Measurements from ENCODE around the gene CHCT1.
A peak's percentile ranks its signal among the peaks of the same experiment; 100 is the strongest.
"Not testable (repeated sequence)": the region's sequence is repeated elsewhere in the genome, so short reads cannot be mapped to it uniquely, and the experiment has no call there.

Gene CHCT1

GRCh38 chr17:60398227-60398959 is 23.9 kb upstream of the CHCT1 start:
- no peak for DNase-seq (ENCODE audit: low spot score)

DNA sequence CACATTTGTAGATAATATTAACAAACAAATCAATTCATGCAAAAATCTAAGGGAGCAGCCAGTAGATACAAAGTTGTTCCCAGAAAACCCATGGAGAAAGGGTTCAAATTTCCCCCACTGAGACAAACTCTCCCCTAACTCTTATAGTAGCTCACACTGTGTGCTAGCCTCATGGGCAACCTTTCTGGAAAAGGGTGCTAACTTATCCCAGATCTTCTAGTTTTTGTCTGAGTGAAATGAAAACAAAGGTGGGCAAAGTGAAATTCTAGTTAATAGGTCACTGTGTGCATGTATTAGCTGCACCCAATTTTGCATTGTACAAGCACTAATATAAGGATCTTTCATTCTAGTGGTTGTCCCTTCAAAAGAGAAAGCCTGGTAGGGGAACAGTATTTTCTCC is 20.5 kb upstream of the CHCT1 start:
- DNase-seq (ENCODE audit: low spot score): no peak

GRCh38 chr17:60403523-60403810 is 18.8 kb upstream of the CHCT1 start:
- no peak for DNase-seq (ENCODE audit: low spot score)

- DNase-seq (ENCODE audit: low spot score): no peak
These were observed 18.3 kb upstream of the CHCT1 start for GRCh38 chr17:60403962-60404361.

GRCh38 chr17:60406887-60407286 is 15.4 kb upstream of the CHCT1 start:
- no peak for DNase-seq (ENCODE audit: low spot score)

GRCh38 chr17:60410001-60410400 is 12.3 kb upstream of the CHCT1 start:
- no peak for DNase-seq (ENCODE audit: low spot score)

- DNase-seq (ENCODE audit: low spot score): no peak
These were observed 9.6 kb upstream of the CHCT1 start for GRCh38 chr17:60412701-60413100.

DNA sequence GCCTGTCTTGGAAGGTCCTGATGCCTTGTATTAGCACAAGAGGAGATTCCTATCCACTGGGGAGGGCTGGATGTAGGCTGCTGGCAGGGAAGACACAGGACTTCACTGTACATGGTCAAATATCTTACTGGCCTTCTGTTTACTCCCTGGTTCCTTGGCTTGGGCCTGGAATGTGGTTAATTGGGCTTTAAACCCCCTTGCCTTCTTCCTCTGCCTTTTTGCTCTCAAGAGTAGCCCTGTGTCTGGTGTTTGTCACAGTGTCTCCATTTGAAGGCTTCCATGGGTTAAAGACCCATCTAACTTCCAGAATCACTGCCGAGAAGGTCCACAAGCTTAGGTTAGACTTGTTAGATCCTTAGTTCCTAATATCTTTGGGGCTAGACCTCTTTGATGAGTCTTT is 7.1 kb upstream of the CHCT1 start:
- DNase-seq (ENCODE audit: low spot score): no peak

- DNase-seq (ENCODE audit: low spot score): no peak
These were observed 5.8 kb upstream of the CHCT1 start for GRCh38 chr17:60416368-60416925.

- DNase-seq (ENCODE audit: low spot score): not testable (repeated sequence)
These were observed 3.3 kb upstream of the CHCT1 start for GRCh38 chr17:60419003-60419402.

DNA sequence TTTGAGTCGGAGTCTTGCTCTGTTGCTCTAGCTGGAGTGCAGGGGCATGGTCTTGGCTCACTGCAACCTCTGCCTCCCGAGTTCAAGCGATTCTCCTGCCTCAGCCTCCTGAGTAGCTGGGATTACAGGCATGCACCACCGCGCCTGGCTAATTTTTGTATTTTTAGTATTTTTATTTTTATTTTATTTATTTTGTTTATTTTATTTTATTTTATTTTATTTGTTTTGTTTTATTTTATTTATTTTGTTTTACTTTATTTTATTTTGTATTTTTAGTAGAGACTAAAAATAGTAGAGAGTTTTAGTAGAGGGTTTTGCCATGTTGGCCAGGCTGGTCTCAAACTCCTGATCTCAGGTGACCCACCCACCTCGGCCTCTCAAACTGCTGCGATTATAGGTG is 2.4 kb upstream of the CHCT1 start:
- not testable (repeated sequence) for DNase-seq (ENCODE audit: low spot score)

GRCh38 chr17:60421273-60422161 is 772 bp upstream of the CHCT1 start:
- DNase-seq (ENCODE audit: low spot score): no peak

DNA sequence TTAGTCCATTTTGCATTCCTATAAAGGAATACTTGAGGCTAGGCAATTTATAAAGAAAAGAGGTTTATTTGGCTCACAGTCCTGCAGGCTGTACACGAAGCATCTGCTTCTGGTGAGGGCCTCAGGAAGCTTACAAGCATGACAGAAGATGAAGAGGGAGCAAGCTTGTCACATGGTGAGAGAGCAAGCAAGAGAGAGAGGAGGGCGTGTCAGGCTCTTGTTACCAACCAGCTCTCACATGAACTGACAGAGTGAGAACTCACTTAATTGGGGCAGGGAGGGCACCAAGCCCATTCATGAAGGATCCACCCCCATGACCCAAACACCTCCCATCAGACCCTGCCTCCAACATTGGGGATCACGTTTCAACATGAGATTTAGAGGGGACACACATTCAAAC is 1.6 kb downstream of the CHCT1 start:
- DNase-seq (ENCODE audit: low spot score): no peak

GRCh38 chr17:60425626-60426025 is 3.3 kb downstream of the CHCT1 start:
- DNase-seq (ENCODE audit: low spot score): no peak

DNA sequence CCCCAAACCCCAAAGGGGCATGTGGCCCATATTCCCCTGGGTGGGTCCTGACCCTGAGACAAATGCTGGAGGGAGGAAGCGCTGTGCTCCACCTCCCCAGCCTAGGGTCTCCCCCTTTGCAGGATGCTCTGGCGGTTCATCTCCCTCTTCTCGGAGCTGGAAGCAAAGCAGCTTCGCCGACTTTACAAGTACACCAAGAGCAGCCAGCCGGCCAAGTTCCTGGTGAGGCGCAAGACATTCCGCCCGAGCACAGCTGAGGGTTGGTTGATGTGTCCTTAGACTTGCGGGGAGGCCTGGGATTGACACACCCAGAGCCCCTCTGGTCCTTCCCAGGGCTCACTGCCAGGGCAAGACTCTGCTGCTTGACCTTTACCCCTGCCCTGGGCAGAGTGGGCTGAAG is 4.3 kb downstream of the CHCT1 start:
- no peak for DNase-seq (ENCODE audit: low spot score)

DNA sequence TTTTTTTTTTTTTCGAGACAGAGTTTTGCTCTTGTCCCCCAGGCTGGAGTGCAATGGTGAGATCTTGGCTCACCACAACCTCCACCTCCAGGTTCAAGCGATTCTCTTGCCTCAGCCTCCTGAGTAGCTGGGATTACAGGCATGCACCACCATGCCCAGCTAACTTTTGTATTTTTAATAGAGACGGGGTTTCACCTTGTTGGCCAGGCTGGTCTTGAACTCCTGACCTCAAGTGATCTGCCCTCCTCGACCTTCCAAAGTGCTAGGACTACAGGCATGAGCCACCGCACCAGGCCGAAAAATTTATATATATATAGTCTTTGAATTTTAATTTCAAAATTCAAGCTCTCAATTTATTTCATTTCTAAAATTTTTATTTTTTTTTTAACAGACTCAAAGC is 6.2 kb downstream of the CHCT1 start:
- not testable (repeated sequence) for DNase-seq (ENCODE audit: low spot score)

GRCh38 chr17:60430561-60430960 is 8.3 kb downstream of the CHCT1 start:
- not testable (repeated sequence) for DNase-seq (ENCODE audit: low spot score)

DNA sequence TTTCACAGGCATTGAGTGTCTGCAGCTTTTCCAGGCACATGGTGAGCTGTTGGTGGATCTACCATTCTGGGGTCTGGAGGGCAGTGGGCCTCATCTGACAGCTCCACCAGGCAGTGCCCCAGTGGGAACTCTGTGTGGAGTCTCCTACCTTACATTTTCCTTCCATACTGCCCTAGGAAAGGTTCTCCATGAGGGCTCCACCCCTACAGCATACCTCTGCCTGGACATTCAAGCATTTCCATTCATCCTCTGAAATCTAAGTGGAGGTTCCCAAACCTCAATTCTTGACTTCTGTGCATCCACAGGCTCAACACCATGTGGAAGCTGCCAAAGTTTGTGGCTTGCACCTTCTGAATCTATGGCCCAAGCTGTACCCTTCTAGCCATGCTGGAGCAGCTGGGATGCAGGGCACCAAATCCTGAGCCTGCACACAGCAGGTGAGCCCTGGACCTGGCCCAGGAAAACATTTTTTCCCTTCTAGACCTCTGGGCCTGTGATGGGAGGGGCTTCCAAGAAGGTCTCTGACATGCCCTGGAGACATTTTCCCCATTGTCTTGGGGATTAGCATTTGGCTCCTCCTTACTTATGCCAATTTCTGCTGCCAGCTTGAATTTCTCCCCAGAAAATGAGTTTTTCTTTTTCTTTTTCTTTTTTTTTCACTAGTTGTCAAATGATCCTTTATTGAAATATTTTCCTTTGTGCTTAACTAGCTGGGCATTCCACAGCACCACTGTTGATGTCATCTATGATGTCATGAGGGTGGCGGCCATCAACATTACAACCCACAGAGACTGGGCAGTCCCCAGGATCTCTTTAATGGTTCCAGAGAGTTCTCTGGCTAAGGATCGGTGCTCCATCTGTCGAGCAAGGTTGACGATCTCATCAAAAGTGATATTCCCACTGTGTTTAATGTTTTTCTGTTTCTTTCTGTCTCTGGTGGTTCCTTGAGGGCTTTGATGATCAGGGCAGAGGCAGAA is 11.0 kb downstream of the CHCT1 start:
- DNase-seq (ENCODE audit: low spot score): not testable (repeated sequence)

DNA sequence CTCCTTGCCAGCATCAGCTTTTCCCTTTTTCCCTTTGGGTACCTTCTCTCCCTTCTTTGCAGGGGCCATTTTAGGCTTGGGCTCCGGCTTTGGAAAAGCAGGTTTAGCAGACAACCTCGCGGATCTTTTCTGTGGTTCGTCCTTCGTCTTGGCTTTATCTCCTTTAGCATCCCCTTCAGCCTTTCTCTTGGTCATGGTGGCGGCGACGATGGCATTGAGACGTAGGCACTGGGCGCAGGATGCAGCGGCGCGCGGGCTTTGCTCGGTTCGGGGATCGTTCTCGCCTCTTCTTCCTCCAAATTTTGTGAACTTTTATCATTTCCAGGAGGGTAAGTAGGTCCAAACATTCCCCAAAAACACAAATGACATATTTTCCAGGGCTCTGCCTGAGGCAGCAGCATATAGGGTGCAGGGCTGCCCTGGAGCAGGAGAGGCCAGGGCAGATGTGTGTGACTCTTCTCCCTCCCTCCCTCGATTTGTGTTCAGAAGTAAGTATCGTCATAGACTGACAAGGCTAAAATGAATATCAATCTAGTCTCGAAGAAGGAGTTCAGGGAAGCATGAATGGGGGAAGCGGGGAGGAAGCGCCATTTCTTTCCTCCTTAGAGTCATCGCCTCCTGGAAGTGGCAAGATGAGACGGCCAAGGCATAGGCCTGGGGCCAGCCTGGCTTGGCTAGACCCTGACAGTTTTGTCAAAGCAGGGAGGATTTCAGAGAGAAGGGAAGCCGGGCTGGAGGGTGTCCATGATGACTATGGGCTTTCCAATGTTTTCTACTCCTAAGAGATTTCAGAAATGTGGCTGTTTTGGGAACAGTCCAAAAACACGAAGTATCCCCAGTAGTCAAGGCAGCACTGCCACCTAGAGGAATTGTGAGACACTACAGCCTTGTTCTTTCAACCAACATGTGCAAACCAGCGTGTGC is 13.2 kb downstream of the CHCT1 start:
- DNase-seq (ENCODE audit: low spot score): peak; percentile 60

- DNase-seq (ENCODE audit: low spot score): no peak
These were observed 14.4 kb downstream of the CHCT1 start for GRCh38 chr17:60436676-60437075.

GRCh38 chr17:60439501-60439900 is 17.2 kb downstream of the CHCT1 start:
- DNase-seq (ENCODE audit: low spot score): no peak

Data from SW480 (cell line).